GM18499 (cell line): ENCODE data around the gene ISLR.

Experiments
- ATAC-seq: cut with Tn5 transposase; IDR thresholded peaks from one replicate; pipeline ENCODE4 v1.9.1; 2021; ENCODE audit warnings: moderate number of reproducible peaks; ENCODE audit not compliant: insufficient read depth, unreplicated experiment

Gene ISLR

GRCh38 chr15:74191798-74192197 lies 18.3 kb downstream of the ISLR start:
- no peak for ATAC-seq

DNA sequence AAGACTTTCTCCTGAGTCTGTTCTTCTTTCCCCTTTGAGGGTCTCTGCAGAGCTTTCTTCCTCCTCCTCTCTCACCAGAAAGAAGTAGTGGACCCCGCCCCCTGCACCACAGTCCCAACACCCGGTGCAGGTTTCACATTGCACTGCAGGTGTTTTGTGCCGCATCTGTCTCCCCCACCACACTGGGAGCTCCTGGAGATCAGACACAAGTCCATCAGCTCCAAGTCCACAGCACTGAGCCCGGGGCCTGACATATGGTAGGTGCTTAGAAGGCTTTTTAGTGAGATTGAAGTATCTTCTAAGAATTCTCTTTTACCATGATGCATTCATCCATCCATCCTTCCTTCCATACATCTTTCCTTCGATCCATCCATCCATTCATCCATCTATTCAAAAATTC lies 19.2 kb downstream of the ISLR start:
- ATAC-seq = no peak

- ATAC-seq = no peak
These were observed 19.8 kb downstream of the ISLR start for GRCh38 chr15:74193299-74193718.

DNA sequence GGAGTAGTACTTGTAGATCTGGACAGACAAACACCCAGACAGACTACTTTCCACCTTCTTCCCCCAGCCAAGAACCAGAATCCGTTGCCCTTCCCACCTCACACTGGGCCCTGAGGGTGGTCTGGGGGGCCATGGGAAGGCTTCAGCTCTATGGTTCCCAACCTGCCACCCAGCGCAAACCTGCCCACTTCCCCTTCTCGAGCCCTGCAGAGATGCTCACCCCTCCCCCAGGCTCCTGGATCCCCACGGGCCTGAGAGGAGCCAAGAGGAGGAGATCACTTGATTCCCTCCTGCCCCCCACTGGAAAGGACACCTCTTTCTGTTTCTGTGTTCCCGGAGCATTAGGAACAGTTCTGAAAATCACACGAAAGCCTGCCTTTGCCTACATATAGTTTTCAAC lies 20.4 kb downstream of the ISLR start:
- no peak for ATAC-seq

DNA sequence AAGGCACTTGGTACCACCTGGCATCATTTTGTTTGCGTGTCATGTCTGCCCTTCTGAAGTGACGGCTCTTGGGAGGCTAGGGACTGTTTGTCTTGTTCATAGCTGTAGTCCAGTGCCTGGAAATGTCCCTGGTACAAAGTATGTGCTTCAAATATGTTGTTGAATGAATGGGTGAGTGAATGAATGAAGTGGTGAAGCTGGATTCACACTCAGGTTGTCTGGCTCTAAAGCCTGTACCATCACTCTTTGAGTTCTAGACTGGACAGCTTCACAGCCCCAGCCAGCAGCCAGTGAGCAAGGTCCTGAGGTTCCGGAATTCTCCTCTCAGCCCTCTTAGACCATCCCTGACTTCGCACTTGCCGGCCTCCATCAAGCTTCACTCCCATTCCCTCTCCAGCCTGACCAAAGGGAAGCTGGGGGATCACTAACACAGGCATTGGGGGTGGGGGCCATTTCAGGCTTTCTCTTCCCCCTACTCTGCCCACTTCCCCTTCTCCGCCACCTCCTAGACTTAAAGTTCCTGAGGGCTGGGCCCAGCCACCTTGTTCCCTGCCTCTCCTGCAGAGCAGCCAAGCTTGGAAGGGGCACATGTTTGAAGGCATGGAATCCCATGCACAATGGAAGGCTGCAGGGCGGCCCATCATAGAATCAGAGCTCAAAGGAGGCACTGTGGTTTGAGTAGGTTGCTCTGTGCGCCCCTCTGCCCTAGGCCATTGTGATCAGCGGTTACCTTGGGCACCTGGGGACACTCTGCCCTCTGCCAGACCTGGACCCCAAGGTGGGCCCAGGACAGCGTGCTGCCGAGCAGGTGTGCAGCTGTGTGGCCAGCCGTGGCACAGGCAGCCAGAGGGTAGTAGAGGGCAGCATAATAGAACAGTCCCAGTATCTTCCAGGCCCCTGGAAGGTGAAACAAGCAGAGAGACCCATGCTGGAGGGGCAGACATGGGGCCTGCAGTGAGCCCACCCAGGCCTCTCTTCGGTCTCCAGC lies 21.4 kb downstream of the ISLR start:
- no peak for ATAC-seq

- ATAC-seq = no peak
These were observed 22.7 kb downstream of the ISLR start for GRCh38 chr15:74196175-74196574.

DNA sequence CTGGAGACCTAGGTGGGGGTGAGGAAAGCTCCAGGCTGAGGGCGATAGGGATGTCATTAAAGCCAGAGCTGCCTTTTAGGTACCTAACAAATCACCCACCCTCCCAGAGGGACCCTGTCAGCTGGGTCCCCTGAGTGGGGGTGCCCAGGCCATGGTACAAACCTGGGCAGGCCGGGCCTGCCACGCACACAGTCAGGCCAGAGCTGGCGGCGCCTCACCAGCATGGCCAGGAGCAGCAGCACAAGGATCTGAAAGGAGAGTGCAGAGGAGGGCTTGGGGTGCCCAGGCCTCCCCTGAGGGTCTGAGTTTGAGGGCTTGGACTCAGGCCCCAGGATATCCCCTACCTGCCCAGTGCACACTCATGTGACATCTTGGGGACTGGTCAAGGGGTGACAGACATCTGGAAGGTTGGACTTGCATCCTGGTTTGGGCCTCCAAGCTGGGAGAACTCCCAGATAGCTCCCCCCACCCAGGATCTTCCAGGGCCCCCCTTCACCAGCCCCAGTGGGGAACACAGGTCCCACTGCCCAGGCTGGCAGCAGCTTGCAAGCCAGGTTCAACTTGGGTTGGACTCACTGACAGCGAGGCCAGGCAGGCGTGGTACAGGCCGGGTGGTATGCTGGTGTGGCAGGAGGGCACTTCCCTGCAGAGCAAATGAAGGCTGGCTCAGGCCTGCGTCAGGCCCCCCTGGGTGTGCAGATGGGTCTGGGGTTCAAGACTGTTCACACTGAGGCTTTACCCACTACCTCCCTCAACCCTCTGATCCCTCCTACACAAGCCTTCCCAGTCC lies 23.9 kb downstream of the ISLR start:
- ATAC-seq = no peak

- ATAC-seq = no peak
These were observed 25.8 kb downstream of the ISLR start for GRCh38 chr15:74199297-74199652.

GRCh38 chr15:74200412-74200815 lies 26.9 kb downstream of the ISLR start:
- ATAC-seq = no peak

GRCh38 chr15:74200871-74201419 lies 27.4 kb downstream of the ISLR start:
- ATAC-seq = no peak

- no peak for ATAC-seq
These were observed 28.4 kb downstream of the ISLR start for GRCh38 chr15:74201710-74202420.

DNA sequence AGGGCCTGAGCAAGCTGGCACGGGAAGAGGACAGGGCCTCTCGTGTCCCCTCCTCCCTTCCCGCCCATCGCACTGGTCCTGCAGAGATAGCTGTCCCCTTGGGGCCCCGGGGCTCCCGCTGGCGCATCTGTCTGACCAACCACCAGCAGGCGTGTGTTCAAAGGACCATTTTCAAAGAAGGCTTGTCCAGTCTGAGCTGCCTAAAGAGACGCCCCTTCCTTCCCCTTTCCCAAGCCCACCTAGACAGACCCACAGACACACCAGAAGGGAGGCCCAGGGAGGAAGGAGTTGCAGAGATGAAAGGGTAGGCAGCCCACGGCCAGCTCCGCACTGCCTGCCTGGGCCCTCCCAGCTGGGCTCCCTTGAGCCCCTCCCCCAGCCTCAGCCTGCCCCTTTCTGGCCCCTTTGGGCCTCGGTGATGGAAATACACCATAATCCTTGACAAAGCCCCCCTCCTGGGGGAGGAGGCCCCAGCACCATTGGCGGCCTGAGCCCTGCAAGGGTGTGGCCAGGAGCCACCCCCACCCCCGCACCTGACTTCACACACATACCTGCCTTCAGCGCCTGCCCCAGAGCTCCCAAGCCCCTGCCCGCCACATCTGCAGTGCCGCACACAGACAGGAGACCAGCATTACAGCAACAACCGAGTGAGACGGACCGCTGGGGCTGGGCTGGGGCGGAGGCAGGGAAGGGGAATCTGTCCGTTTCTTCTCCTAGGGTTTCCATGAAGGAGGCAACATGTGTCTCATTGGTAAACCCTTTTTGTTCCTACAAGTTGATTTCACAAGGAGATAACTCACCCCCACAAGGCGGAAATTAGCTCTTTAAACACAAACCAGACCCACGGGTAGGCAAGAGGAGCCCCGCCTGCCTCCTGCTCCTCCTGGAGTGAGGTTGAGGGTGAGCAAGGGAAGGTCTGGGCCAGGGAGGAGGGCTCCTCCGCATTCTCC lies 29.2 kb downstream of the ISLR start, which contains the start of gene STRA6:
TSS of gene STRA6 (minus strand) at position 336 of the 950 bp plus-strand sequence. CDS start 520 bp downstream, outside the sequence.
- ATAC-seq = no peak

GRCh38 chr15:74203914-74204431 lies 30.5 kb downstream of the ISLR start:
- no peak for ATAC-seq

- no peak for ATAC-seq
These were observed 32.1 kb downstream of the ISLR start for GRCh38 chr15:74205582-74205947.

GRCh38 chr15:74206801-74207281 lies 33.3 kb downstream of the ISLR start:
- no peak for ATAC-seq

GRCh38 chr15:74207652-74208440 lies 34.3 kb downstream of the ISLR start:
- ATAC-seq = no peak

DNA sequence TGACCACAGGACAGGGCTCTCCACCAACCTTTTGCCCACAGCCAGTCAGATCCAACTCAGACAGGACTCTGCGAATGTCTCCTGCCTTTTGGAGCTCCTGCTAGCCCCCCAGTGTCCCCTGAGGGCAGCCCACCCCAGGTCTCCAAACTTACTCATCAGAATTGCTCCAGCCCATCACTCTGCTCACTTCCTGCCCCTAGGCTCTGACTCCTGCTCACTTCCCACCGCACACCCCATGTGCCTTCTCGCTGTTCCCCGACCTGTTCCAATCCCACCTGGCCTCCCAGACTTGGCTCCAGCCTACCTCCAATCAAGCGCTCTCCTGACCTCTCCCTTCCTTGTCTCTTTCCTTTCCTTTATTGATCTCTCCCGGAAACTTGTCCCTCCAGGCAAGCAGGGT lies 35.0 kb downstream of the ISLR start:
- no peak for ATAC-seq

DNA sequence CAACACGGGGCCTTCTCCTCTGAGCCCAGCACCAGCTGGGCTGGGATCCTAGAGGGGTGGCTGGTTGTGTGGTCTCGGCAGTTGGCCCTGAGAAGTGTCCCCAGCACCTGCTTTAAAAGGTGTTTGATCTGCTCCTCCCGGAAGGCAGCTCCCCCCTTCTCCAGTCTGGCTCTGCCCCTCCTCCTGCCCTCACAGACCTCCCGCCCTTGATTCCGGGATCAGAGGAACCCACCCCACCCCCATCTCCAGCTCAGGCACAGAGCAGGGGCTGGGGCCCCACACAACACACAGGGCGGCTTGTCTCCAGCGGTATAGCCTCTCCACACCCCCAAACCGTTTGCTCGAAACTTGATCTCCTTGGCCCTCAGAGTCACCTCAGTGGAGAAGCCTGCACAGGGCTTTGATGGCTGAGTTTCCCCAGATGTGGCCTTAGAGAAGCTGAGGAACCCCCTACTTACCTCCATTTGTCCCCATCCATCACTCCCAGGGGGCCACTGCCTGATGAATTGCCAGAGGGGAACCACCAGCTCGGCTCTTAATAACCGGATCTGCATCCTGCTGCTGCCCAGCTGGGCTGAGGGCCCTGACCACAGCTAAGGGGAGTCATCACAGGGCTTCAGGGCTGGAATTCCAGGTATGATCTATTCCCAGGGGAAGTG lies 35.5 kb downstream of the ISLR start:
- ATAC-seq = no peak
